ENCODE data around the gene GPR17. TPM values are rescaled to one million over a fixed set of nuclear protein-coding genes. Genes with fewer than 3 reads are reported as not detected.

GPR17 gene
- total RNA-seq, 4 donors from 2014 or later, result not detected

DNA sequence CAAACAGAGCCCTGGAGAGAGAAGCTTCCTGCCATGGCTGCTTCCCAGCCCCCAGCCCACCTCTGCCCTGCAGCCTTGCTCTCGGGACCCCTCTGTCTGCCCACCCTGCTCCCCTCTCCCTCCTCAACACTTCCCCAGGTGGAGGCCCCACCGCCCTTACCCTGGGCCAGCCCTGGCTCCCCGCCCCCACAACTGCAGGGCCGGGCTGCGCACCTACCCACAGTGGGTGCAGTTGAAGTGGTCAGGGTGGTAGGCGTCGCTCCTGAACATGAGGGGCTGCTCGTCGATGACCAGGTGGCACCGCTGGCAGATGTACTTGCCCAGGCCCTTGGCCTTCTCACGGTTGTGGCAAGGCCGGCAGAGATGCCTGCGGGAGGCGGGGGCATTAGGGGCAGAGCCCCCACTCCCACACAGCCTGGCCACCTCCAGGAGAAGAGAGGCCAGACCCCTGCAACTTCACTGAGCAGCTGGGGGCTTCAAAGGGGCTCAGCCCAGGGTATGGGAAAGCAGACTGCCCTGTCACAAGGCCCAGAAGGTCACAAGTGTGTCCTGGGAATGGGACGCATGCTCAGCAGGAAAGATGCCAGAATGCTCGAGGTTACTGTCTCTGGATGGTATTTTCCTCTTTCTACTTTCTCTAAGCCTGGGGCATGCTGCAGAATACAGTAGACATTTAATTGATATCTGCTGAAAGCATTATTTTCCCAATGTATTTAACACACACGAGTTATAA is 3.1 kb upstream of the GPR17 start:
- H3K4me3 ChIP-seq (replicated peaks in 1 of 3), result no peak overlapping the region
- H3K9me3 ChIP-seq, result no peaks in the 10 kb centered on the region
- no peak for DNase-seq
- TF ChIP-seq POLR2A (IDR thresholded peaks at IDR 0.05), result no peak
- TF ChIP-seq, protein P1, sequence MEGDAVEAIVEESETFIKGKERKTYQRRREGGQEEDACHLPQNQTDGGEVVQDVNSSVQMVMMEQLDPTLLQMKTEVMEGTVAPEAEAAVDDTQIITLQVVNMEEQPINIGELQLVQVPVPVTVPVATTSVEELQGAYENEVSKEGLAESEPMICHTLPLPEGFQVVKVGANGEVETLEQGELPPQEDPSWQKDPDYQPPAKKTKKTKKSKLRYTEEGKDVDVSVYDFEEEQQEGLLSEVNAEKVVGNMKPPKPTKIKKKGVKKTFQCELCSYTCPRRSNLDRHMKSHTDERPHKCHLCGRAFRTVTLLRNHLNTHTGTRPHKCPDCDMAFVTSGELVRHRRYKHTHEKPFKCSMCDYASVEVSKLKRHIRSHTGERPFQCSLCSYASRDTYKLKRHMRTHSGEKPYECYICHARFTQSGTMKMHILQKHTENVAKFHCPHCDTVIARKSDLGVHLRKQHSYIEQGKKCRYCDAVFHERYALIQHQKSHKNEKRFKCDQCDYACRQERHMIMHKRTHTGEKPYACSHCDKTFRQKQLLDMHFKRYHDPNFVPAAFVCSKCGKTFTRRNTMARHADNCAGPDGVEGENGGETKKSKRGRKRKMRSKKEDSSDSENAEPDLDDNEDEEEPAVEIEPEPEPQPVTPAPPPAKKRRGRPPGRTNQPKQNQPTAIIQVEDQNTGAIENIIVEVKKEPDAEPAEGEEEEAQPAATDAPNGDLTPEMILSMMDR (IDR thresholded peaks at IDR 0.05), result no peak
- H3K27me3 ChIP-seq, result no peaks in the 10 kb centered on the region
- H3K36me3 ChIP-seq, result no peaks in the 10 kb centered on the region
- WGBS, 2 donors, result 72 to 75% methylated on average over 5 to 11 of the region's 17 CpGs
- peaks cover 0 to 23% of the 10 kb centered on the region in 2 donors for H3K4me1 ChIP-seq
- no peak overlapping the region for H3K27ac ChIP-seq
- intact Hi-C loops (cut with DNase I), result no loop called here

DNA sequence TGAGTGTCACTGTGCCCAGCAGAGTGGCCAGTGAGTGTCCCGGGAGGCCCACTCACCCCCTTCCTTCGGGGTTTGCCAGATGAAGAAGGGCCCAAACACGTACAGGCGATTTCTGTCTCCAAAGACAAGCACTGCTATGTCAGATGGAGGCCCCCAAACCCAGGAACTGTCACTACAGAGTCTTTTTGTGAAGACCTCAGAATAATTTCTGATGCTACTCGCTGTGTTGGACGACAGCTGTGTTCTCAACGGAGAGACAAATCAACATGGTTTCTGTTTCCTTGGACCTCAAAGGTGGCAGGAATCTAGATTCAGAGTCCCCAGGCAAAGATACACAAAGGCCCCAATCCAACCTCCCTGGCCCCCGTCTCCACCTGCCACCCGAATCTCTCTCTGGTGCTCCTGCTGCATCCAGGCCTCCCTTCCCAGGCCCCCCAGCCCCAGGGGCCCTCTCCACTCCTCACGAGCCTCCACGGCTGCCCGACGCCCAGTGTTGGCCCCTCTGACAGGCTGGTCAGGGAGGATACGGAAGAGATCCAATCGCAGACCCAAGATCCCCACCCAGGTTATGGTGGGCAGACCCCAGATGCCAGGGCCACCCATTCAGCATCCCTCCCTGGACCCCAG is 2.4 kb upstream of the GPR17 start:
- intact Hi-C loops (cut with DNase I), result no loop called here
- TF ChIP-seq POLR2A (IDR thresholded peaks at IDR 0.05), result no peak
- TF ChIP-seq, protein P1 (IDR thresholded peaks at IDR 0.05), result no peak
- Histone ChIP-seq H3K27me3 (no peaks in the 10 kb centered on the region), H3K4me3 (replicated peaks in 1 of 3) (no peak overlapping the region), H3K27ac (no peak overlapping the region), H3K9me3 (no peaks in the 10 kb centered on the region), H3K36me3 (no peaks in the 10 kb centered on the region), H3K4me1 (peaks cover 0 to 21% of the 10 kb centered on the region in 2 donors)
- no peak for DNase-seq
- 96 to 97% methylated on average over 15 of the region's 15 CpGs for WGBS, 2 donors

- H3K27ac ChIP-seq, result no peak overlapping the region
- H3K9me3 ChIP-seq, result no peaks in the 10 kb centered on the region
- 88 to 90% methylated on average over 14 to 18 of the region's 19 CpGs for WGBS, 2 donors
- H3K36me3 ChIP-seq, result no peaks in the 10 kb centered on the region
- H3K27me3 ChIP-seq, result no peaks in the 10 kb centered on the region
- H3K4me3 ChIP-seq (replicated peaks in 1 of 3), result no peak overlapping the region
- intact Hi-C loops (cut with DNase I), result no loop called here
- DNase-seq, result no peak
- H3K4me1 ChIP-seq, result peaks cover 3 to 24% of the 10 kb centered on the region in 2 donors
- TF ChIP-seq, protein P1 (IDR thresholded peaks at IDR 0.05), result no peak
- no peak for TF ChIP-seq POLR2A (IDR thresholded peaks at IDR 0.05)
These were observed 1.6 kb upstream of the GPR17 start for GRCh38 chr2:127644066-127645025.

- H3K27ac ChIP-seq, result no peak overlapping the region
- DNase-seq, result no peak
- intact Hi-C loops (cut with DNase I), result no loop called here
- no peaks in the 10 kb centered on the region for H3K27me3 ChIP-seq
- no peaks in the 10 kb centered on the region for H3K36me3 ChIP-seq
- TF ChIP-seq, protein P1 (IDR thresholded peaks at IDR 0.05), result no peak
- no peak for TF ChIP-seq POLR2A (IDR thresholded peaks at IDR 0.05)
- WGBS, 2 donors, result 88 to 93% methylated on average over 1 of the region's 1 CpG
- no peak overlapping the region for H3K4me3 ChIP-seq (replicated peaks in 1 of 3)
- no peaks in the 10 kb centered on the region for H3K9me3 ChIP-seq
- H3K4me1 ChIP-seq, result peaks cover 7 to 30% of the 10 kb centered on the region in 2 donors
These were observed 943 bp upstream of the GPR17 start for GRCh38 chr2:127645026-127645394.

Data from thyroid gland (tissue), 4 donors.